ENCODE data around the gene SEMA7A. TPM values are rescaled to one million over a fixed set of nuclear protein-coding genes. Genes with fewer than 3 reads are reported as not detected.
A peak's percentile ranks its signal among the peaks of the same experiment; 100 is the strongest.

SEMA7A gene
- total RNA-seq, 4 donors from 2014 or later, result 1.2 to 7.6 (median 3.4) TPM

DNA sequence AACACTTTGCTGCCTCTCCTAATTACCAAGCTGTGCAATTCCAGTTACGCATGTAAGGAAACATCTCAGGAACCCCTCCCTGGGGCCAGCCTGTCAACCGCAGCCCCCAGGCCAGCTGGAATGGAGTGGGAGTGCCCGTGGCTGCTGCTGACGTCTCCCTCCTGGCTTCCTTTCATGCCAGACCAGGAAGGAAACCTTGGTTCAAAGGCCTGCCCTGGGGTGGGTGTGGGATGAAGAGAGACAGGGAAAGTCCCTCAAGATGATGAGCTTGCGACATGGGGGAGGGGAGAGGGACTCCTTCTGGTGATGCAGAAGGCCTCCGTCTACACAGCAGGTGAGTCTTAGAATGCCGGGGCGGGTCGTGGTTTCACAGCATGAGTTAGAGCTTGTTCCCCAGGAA, 54.9 kb downstream of the SEMA7A start:
- no peak for DNase-seq (ENCODE audit: low spot score)
- no peak for TF ChIP-seq CTCF (IDR thresholded peaks at IDR 0.05)
- no peak for ATAC-seq (ENCODE audit: low FRiP score)

DNA sequence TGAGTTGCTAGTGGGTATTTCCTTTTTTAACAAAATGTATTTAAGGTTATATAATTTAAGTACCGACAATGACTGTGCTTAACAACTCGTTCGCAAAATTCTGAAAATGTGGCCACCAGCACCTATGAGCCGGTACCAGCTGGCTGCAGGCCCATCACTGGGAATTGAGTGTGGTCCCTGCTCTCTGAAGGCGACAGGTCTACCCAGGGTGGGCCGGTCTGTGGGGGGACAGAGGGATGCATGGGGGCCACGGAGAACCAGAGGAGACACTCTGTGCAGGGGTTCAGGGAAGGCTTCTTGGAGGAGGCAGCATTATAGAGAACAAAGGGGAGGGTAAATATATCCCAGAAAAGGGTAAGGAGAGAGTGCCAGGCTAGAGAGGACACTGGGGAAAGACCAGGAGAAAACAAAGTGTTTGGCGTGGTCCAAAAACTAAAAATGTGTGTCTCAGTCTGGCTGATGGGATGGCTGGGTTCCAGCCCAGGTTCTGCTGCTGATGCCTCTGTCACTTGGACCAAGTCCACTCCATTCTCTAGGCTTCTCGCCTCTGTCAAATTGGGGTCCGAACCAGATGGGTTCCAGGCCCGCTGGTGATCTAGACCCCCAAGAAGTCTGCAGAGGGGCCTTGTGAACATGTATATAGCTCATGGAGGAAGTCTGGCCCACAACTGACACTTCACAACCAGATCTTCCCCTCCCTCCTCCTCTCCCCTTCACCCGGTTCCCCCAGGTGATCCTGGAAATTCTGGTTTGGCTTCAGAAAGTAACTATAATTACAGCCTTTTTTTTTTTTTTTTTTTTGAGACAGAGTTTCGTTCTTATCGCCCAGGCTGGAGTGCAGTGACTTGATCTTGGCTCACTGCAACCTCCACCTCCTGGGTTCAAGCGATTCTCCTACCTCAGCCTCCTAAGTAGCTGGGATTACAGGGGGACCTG, 55.7 kb downstream of the SEMA7A start:
- DNase-seq (ENCODE audit: low spot score) (no peak), ATAC-seq (ENCODE audit: low FRiP score) (no peak)
- TF ChIP-seq CTCF (IDR thresholded peaks at IDR 0.05), result no peak

- no peak for ATAC-seq (ENCODE audit: low FRiP score)
- DNase-seq (ENCODE audit: low spot score), result no peak
- no peak for TF ChIP-seq CTCF (IDR thresholded peaks at IDR 0.05)
Measured at GRCh38 chr15:74376825-74377581, 56.8 kb downstream of the SEMA7A start.

GRCh38 chr15:74376226-74376625, 57.5 kb downstream of the SEMA7A start:
- no peak for TF ChIP-seq CTCF (IDR thresholded peaks at IDR 0.05)
- DNase-seq (ENCODE audit: low spot score), result no peak
- ATAC-seq (ENCODE audit: low FRiP score), result no peak

- ATAC-seq (ENCODE audit: low FRiP score) (no peak), DNase-seq (ENCODE audit: low spot score) (peak; percentile 91)
- peak in 1 of 3 donors; percentile 58 for TF ChIP-seq CTCF (IDR thresholded peaks at IDR 0.05)
Measured at GRCh38 chr15:74375303-74375693, 58.5 kb downstream of the SEMA7A start.

- no peak for TF ChIP-seq CTCF (IDR thresholded peaks at IDR 0.05)
- DNase-seq (ENCODE audit: low spot score) (no peak), ATAC-seq (ENCODE audit: low FRiP score) (no peak)
Measured at GRCh38 chr15:74374648-74375302, 59.0 kb downstream of the SEMA7A start.
